PC-3 (cell line): ENCODE data around the gene FAM47C. TPM values are rescaled to one million over a fixed set of nuclear protein-coding genes. Genes with fewer than 3 reads are reported as not detected.
A peak's percentile ranks its signal among the peaks of the same experiment; 100 is the strongest.
"Not testable (repeated sequence)": the region's sequence is repeated elsewhere in the genome, so short reads cannot be mapped to it uniquely, and the experiment has no call there.

ENCODE experiments used
- ATAC-seq: fragments of 200-7000 bp; cut with Tn5 transposase; 2 replicates; pipeline ENCODE4 v1.9.1; 2020; ENCODE audit warnings: mild to moderate bottlenecking, moderate library complexity
- BruUV-seq: library from RNA; stranded (reverse); fragments of 400-500 nt; replicated peaks from 2 replicates; lab custom pipeline; 2021; lab: Mats Ljungman, UMichigan
- CTCF ChIA-PET: fragments of 300-600 bp; sonication (Branson Sonifier 250); formaldehyde crosslinking; loops from one replicate; lab custom pipeline; 2022; ENCODE audit warnings: antibody characterized with exemption; lab: Charles Lee
- POLR2A ChIA-PET: fragments of 300-600 bp; sonication (Branson Sonifier 250); formaldehyde crosslinking; loops from one replicate; lab custom pipeline; 2022; ENCODE audit warnings: antibody characterized with exemption; ENCODE audit not compliant: unreplicated experiment; lab: Charles Lee
- DNase-seq: peaks from one replicate; pipeline ENCODE4 v3.0.0-alpha.2; 2015
- H2AFZ ChIP-seq: fragments of 300-600 bp; sonication (generic); 2 replicates; pipeline ENCODE4 v1.6.0; 2016; ENCODE audit warnings: antibody characterized with exemption, low read length
- H3F3A ChIP-seq: fragments of 300-600 bp; sonication (generic); one replicate; pipeline ENCODE4 v1.6.0; 2017; ENCODE audit warnings: antibody characterized with exemption, low read length, control low read depth, mild to moderate bottlenecking; ENCODE audit not compliant: unreplicated experiment
- H3K27ac ChIP-seq: fragments of 300-600 bp; sonication (generic); 2 replicates; pipeline ENCODE4 v1.5.1; 2016; ENCODE audit warnings: mild to moderate bottlenecking, low read length
- H3K27me3 ChIP-seq: fragments of 300-600 bp; sonication (generic); 2 replicates; pipeline ENCODE4 v1.6.1; 2016; ENCODE audit warnings: low read length, mixed read lengths
- H3K36me3 ChIP-seq: fragments of 300-600 bp; sonication (generic); 2 replicates; pipeline ENCODE4 v1.6.1; 2016; ENCODE audit warnings: low read depth, mixed run types, low read length, mixed read lengths
- H3K4me1 ChIP-seq: fragments of 300-600 bp; sonication (generic); 2 replicates; pipeline ENCODE4 v1.5.1; 2016; ENCODE audit warnings: low read length; ENCODE audit not compliant: insufficient read depth
- H3K4me2 ChIP-seq: fragments of 300-600 bp; sonication (generic); 2 replicates; pipeline ENCODE4 v1.6.0; 2016; ENCODE audit warnings: low read length
- H3K4me3 ChIP-seq: fragments of 300-600 bp; sonication (generic); 2 replicates; pipeline ENCODE4 v1.5.1; 2016; ENCODE audit warnings: mild to moderate bottlenecking, low read length, mixed read lengths
- H3K79me2 ChIP-seq: fragments of 300-600 bp; sonication (generic); 2 replicates; pipeline ENCODE4 v1.6.1; 2017; ENCODE audit warnings: low read length, mixed read lengths
- H3K9ac ChIP-seq: fragments of 300-600 bp; sonication (generic); 2 replicates; pipeline ENCODE4 v1.6.0; 2016; ENCODE audit warnings: mild to moderate bottlenecking, low read length
- H3K9me2 ChIP-seq: fragments of 300-600 bp; sonication (generic); replicated peaks from 2 replicates; pipeline ENCODE4 v1.6.1; 2016; ENCODE audit warnings: mixed run types, low read length, mixed read lengths
- H3K9me3 ChIP-seq: fragments of 300-600 bp; sonication (generic); 2 replicates; pipeline ENCODE4 v1.6.1; 2016; ENCODE audit warnings: low read length, mixed read lengths
- H4K20me1 ChIP-seq: fragments of 300-600 bp; sonication (generic); 2 replicates; pipeline ENCODE4 v1.6.1; 2016; ENCODE audit warnings: low read length, mixed read lengths
- CTCF ChIP-seq: fragments of 300-600 bp; sonication (generic); conservative IDR thresholded peaks from 2 replicates; pipeline ENCODE4 v1.5.1; 2017; ENCODE audit warnings: antibody characterized with exemption, low read depth, mild to moderate bottlenecking, low read length
- EZH2 ChIP-seq: fragments of 300-600 bp; sonication (generic); IDR thresholded peaks from one replicate; pipeline ENCODE4 v1.6.1; 2017; ENCODE audit warnings: antibody characterized with exemption, mild to moderate bottlenecking, low read length; ENCODE audit not compliant: unreplicated experiment
- EZH2phosphoT487 ChIP-seq: fragments of 300-600 bp; sonication (generic); IDR thresholded peaks from 2 replicates; pipeline ENCODE4 v1.6.1; 2018; ENCODE audit warnings: mild to moderate bottlenecking, antibody characterized with exemption, low read length, borderline replicate concordance
- intact Hi-C: fragments of 100-400 bp; cut with micrococcal nuclease; formaldehyde crosslinking; loops from 2 replicates; pipeline ENCODE4 v1.9.0; 2023
- total RNA-seq: library from RNA; depleted of rRNA; stranded (reverse); fragments of >200 nt; gene quantifications from 2 replicates; pipeline ENCODE4 v1.2.3, GENCODE V29; 2014

The FAM47C gene
- total RNA-seq, 1 experiment from 2014 or later = not detected

- Histone ChIP-seq H3K27me3 (no peaks in the 10 kb centered on the region), H3K4me1 (no peaks in the 10 kb centered on the region), H3K36me3 (no peaks in the 10 kb centered on the region), H3K79me2 (no peaks in the 10 kb centered on the region), H3K4me3 (no peak overlapping the region), H3K9me3 (no peaks in the 10 kb centered on the region), H3K9ac (no peak overlapping the region), H3K4me2 (no peak overlapping the region), H3F3A (no peaks in the 10 kb centered on the region), H2AFZ (no peak overlapping the region), H4K20me1 (no peaks in the 10 kb centered on the region), H3K9me2 (no peaks in the 10 kb centered on the region), H3K27ac (no peak overlapping the region)
- intact Hi-C loops = no loop called here
- ChIA-PET CTCF (no interaction called here), POLR2A (no interaction called here)
- ATAC-seq (no peak), DNase-seq (peak; percentile 46)
- BruUV-seq = no TSS peak
- TF ChIP-seq EZH2 (no peak), CTCF (no peak), EZH2phosphoT487 (no peak)
Observed at GRCh38 chrX:36978886-36979285, 29.3 kb upstream of the FAM47C start.

GRCh38 chrX:36983831-36984230, 24.3 kb upstream of the FAM47C start:
- Histone ChIP-seq H3K9me3 (no peaks in the 10 kb centered on the region), H2AFZ (no peak overlapping the region), H3K27me3 (no peaks in the 10 kb centered on the region), H3K36me3 (no peaks in the 10 kb centered on the region), H3K27ac (no peak overlapping the region), H3K79me2 (no peaks in the 10 kb centered on the region), H3K9ac (no peak overlapping the region), H3K4me2 (no peak overlapping the region), H3F3A (no peaks in the 10 kb centered on the region), H3K9me2 (no peaks in the 10 kb centered on the region), H4K20me1 (no peaks in the 10 kb centered on the region), H3K4me3 (no peak overlapping the region), H3K4me1 (no peaks in the 10 kb centered on the region)
- DNase-seq = no peak
- intact Hi-C loops = no loop called here
- no TSS peak for BruUV-seq
- TF ChIP-seq EZH2phosphoT487 = no peak
- TF ChIP-seq EZH2 = no peak
- no peak for TF ChIP-seq CTCF
- ChIA-PET CTCF (no interaction called here), POLR2A (no interaction called here)
- no peak for ATAC-seq

GRCh38 chrX:36985416-36986209, 22.6 kb upstream of the FAM47C start:
- BruUV-seq, H3F3A ChIP-seq, H3K4me1 ChIP-seq, POLR2A ChIA-PET, CTCF ChIA-PET, H3K27ac ChIP-seq, H3K9me2 ChIP-seq, H3K9me3 ChIP-seq, H3K9ac ChIP-seq, intact Hi-C loops, H3K36me3 ChIP-seq, H3K27me3 ChIP-seq, H4K20me1 ChIP-seq, ATAC-seq, H3K79me2 ChIP-seq: not testable (repeated sequence)
- H2AFZ ChIP-seq = peak overlapping the region; percentile 64
- TF ChIP-seq CTCF = peak; percentile 24; the same call in 1 of the 2 replicates
- DNase-seq = peak; percentile 9
- H3K4me2 ChIP-seq = peak overlapping the region; percentile 54
- H3K4me3 ChIP-seq = peak overlapping the region; percentile 43
